Activated naive CD8-positive, alpha-beta T cell treated with anti-CD3 and anti-CD28 coated beads, Interleukin-2, amount 10 ng/mL, durations not matched to agents 7 days and 5 days (primary cell): Measurements from ENCODE around the gene SAMMSON. TPM values are rescaled to one million over a fixed set of nuclear protein-coding genes. Genes with fewer than 3 reads are reported as not detected.

Source experiments
- ATAC-seq: fragments of 150-1000 bp; cut with Tn5 transposase; one replicate; pipeline ENCODE4 v1.10.0; 2021; ENCODE audit warnings: low read depth, moderate library complexity
- POLR2A ChIA-PET: fragments of 350-600 bp; sonication (Branson Sonifier 250); formaldehyde crosslinking; loops from one replicate; lab custom pipeline; 2021; ENCODE audit warnings: antibody characterized with exemption; lab: Charles Lee
- DNase-seq: peaks from one replicate; pipeline ENCODE4 v3.0.0; 2021
- H3K27ac Mint-ChIP-seq: one replicate; pipeline ENCODE4 v1.8.0; 2022; ENCODE audit warnings: mild to moderate bottlenecking, mixed read lengths
- H3K27me3 Mint-ChIP-seq: one replicate; pipeline ENCODE4 v1.8.0; 2022; ENCODE audit warnings: mild to moderate bottlenecking, moderate library complexity, mixed read lengths
- H3K36me3 Mint-ChIP-seq: one replicate; pipeline ENCODE4 v1.8.0; 2021; ENCODE audit warnings: mild to moderate bottlenecking, mixed read lengths
- H3K4me1 Mint-ChIP-seq: one replicate; pipeline ENCODE4 v1.8.0; 2021; ENCODE audit warnings: mixed read lengths
- H3K4me3 Mint-ChIP-seq: one replicate; pipeline ENCODE4 v1.8.0; 2022; ENCODE audit warnings: mild to moderate bottlenecking, moderate library complexity, mixed read lengths
- H3K9me3 Mint-ChIP-seq: one replicate; pipeline ENCODE4 v1.8.0; 2021; ENCODE audit warnings: mixed read lengths
- total RNA-seq, 2 experiments: library from RNA; stranded (reverse); gene quantifications; one replicate each; pipeline ENCODE4 v1.2.3, GENCODE V29; 2021

The SAMMSON gene
- total RNA-seq, 2 experiments from 2014 or later, result not detected

GRCh38 chr3:70114431-70114830, 114.9 kb downstream of the SAMMSON start:
- Mint-ChIP-seq H3K9me3 (no peaks in the 10 kb centered on the region), H3K27me3 (peaks cover 7% of the 10 kb centered on the region)
- POLR2A ChIA-PET, result no interaction called here

GRCh38 chr3:70119879-70120278, 120.3 kb downstream of the SAMMSON start:
- no peak for ATAC-seq
- POLR2A ChIA-PET, result no interaction called here
- H3K27me3 Mint-ChIP-seq, result peaks cover 6% of the 10 kb centered on the region
- no peak overlapping the region for H3K27ac Mint-ChIP-seq
- H3K4me3 Mint-ChIP-seq, result no peak overlapping the region
- H3K4me1 Mint-ChIP-seq, result no peaks in the 10 kb centered on the region
- no peak for DNase-seq
- H3K9me3 Mint-ChIP-seq, result no peaks in the 10 kb centered on the region
- no peaks in the 10 kb centered on the region for H3K36me3 Mint-ChIP-seq

More at GRCh38 chr3:70114431-70114830, 114.9 kb downstream of the SAMMSON start:
- H3K4me3 Mint-ChIP-seq, result no peak overlapping the region
- DNase-seq (no peak), ATAC-seq (no peak)
- no peak overlapping the region for H3K27ac Mint-ChIP-seq
- no peaks in the 10 kb centered on the region for H3K36me3 Mint-ChIP-seq
- no peaks in the 10 kb centered on the region for H3K4me1 Mint-ChIP-seq
